Mesendoderm (in vitro differentiated cells): ENCODE data around the gene NECTIN4.

ENCODE experiments used
- DNase-seq: peaks from one replicate; pipeline ENCODE4 v3.0.0; 2013
- H2AK5ac ChIP-seq: 2 replicates; pipeline ENCODE4 v1.6.1; 2013; ENCODE audit warnings: low read length, inconsistent platforms
- H2BK120ac ChIP-seq: 2 replicates; pipeline ENCODE4 v1.6.1; 2013; ENCODE audit warnings: low read depth, mild to moderate bottlenecking, low read length, moderate library complexity, mixed read lengths
- H2BK15ac ChIP-seq: replicated peaks from 2 replicates; pipeline ENCODE4 v1.6.1; 2013; ENCODE audit warnings: low read depth, mild to moderate bottlenecking, moderate library complexity
- H2BK5ac ChIP-seq: 2 replicates; pipeline ENCODE4 v1.6.1; 2013; ENCODE audit warnings: low read length, inconsistent platforms
- H3K18ac ChIP-seq: 2 replicates; pipeline ENCODE4 v1.6.1; 2013; ENCODE audit warnings: mild to moderate bottlenecking, low read length, mixed read lengths
- H3K23ac ChIP-seq: one replicate; pipeline ENCODE4 v1.6.1; 2013; ENCODE audit warnings: low read length
- H3K27ac ChIP-seq: 2 replicates; pipeline ENCODE4 v1.5.1; 2013; ENCODE audit warnings: low read depth, mild to moderate bottlenecking, inconsistent platforms, low read length, moderate library complexity
- H3K27me3 ChIP-seq: 2 replicates; pipeline ENCODE4 v1.6.1; 2013; ENCODE audit warnings: low read length, control low read depth, mild to moderate bottlenecking, inconsistent platforms; ENCODE audit not compliant: insufficient read depth, poor library complexity
- H3K36me3 ChIP-seq: 2 replicates; pipeline ENCODE4 v1.6.1; 2013; ENCODE audit warnings: low read length, inconsistent platforms; ENCODE audit not compliant: control insufficient read depth, insufficient read depth
- H3K4ac ChIP-seq: one replicate; pipeline ENCODE4 v1.6.1; 2013; ENCODE audit warnings: low read depth, mild to moderate bottlenecking, low read length, moderate library complexity
- H3K4me1 ChIP-seq: 2 replicates; pipeline ENCODE4 v1.6.1; 2013; ENCODE audit warnings: low read depth, low read length, inconsistent platforms; ENCODE audit not compliant: control insufficient read depth
- H3K4me2 ChIP-seq: 2 replicates; pipeline ENCODE4 v1.6.1; 2013; ENCODE audit warnings: low read length
- H3K4me3 ChIP-seq: 2 replicates; pipeline ENCODE4 v1.5.1; 2013; ENCODE audit warnings: mild to moderate bottlenecking, low read length
- H3K56ac ChIP-seq: one replicate; pipeline ENCODE4 v1.6.1; 2013; ENCODE audit warnings: low read length
- H3K79me1 ChIP-seq: 2 replicates; pipeline ENCODE4 v1.6.1; 2013; ENCODE audit warnings: low read length, inconsistent platforms
- H3K79me2 ChIP-seq: 2 replicates; pipeline ENCODE4 v1.6.1; 2013; ENCODE audit warnings: mild to moderate bottlenecking, low read length; ENCODE audit not compliant: control insufficient read depth, insufficient read depth
- H3K9ac ChIP-seq: 2 replicates; pipeline ENCODE4 v1.6.1; 2013; ENCODE audit warnings: low read length, inconsistent platforms
- H4K5ac ChIP-seq: one replicate; pipeline ENCODE4 v1.6.1; 2013; ENCODE audit warnings: low read length
- H4K8ac ChIP-seq: one replicate; pipeline ENCODE4 v1.6.1; 2013; ENCODE audit warnings: low read depth, mild to moderate bottlenecking, control low read depth, low read length, moderate library complexity
- WGBS: extraction: QIAGEN DNeasy Blood & Tissue Kit; methylation state at CpG from one replicate; pipeline ENCODE4 v1.1.7; 2013; ENCODE audit warnings: low lambda C conversion rate, missing lambda C conversion rate; ENCODE audit not compliant: insufficient coverage; ENCODE audit errors: extremely low coverage; 5-methylcytosine and 5-hydroxymethylcytosine counted together

NECTIN4 gene

GRCh38 chr1:161054805-161055204 is 34.6 kb downstream of the NECTIN4 start:
- Histone ChIP-seq H3K4me3 (no peak overlapping the region), H3K23ac (no peak overlapping the region), H2BK5ac (no peak overlapping the region), H3K36me3 (no peaks in the 10 kb centered on the region), H3K4ac (no peak overlapping the region), H2BK15ac (no peak overlapping the region), H2AK5ac (no peak overlapping the region), H4K5ac (no peak overlapping the region), H2BK120ac (no peak overlapping the region), H3K9ac (no peak overlapping the region), H3K18ac (no peak overlapping the region), H3K56ac (no peak overlapping the region), H4K8ac (no peak overlapping the region), H3K4me1 (no peaks in the 10 kb centered on the region), H3K4me2 (no peak overlapping the region), H3K79me2 (no peaks in the 10 kb centered on the region), H3K27ac (no peak overlapping the region), H3K79me1 (no peaks in the 10 kb centered on the region), H3K27me3 (no peaks in the 10 kb centered on the region)
- DNase-seq, result no peak
- no CpG with 5 or more reads among the region's 7 CpGs for WGBS

GRCh38 chr1:161054232-161054631 is 35.1 kb downstream of the NECTIN4 start:
- no peak overlapping the region for H3K4ac ChIP-seq
- H2BK5ac ChIP-seq, result no peak overlapping the region
- no peaks in the 10 kb centered on the region for H3K4me1 ChIP-seq
- no peak overlapping the region for H2AK5ac ChIP-seq
- H3K56ac ChIP-seq, result no peak overlapping the region
- no peak overlapping the region for H3K27ac ChIP-seq
- H4K8ac ChIP-seq, result no peak overlapping the region
- no peak overlapping the region for H3K23ac ChIP-seq
- H3K9ac ChIP-seq, result no peak overlapping the region
- no peak overlapping the region for H2BK15ac ChIP-seq
- no peaks in the 10 kb centered on the region for H3K36me3 ChIP-seq
- H3K79me2 ChIP-seq, result no peaks in the 10 kb centered on the region
- H3K79me1 ChIP-seq, result no peaks in the 10 kb centered on the region
- WGBS, result no CpG with 5 or more reads among the region's 4 CpGs
- H4K5ac ChIP-seq, result no peak overlapping the region
- no peak for DNase-seq
- no peak overlapping the region for H3K4me2 ChIP-seq
- no peak overlapping the region for H3K18ac ChIP-seq
- no peaks in the 10 kb centered on the region for H3K27me3 ChIP-seq
- no peak overlapping the region for H3K4me3 ChIP-seq
- H2BK120ac ChIP-seq, result no peak overlapping the region

- no CpG with 5 or more reads among the region's 3 CpGs for WGBS
- H3K9ac ChIP-seq, result no peak overlapping the region
- H3K4me3 ChIP-seq, result no peak overlapping the region
- H2AK5ac ChIP-seq, result no peak overlapping the region
- no peak overlapping the region for H2BK5ac ChIP-seq
- H3K27me3 ChIP-seq, result no peaks in the 10 kb centered on the region
- no peak overlapping the region for H3K23ac ChIP-seq
- no peaks in the 10 kb centered on the region for H3K79me1 ChIP-seq
- no peak overlapping the region for H3K27ac ChIP-seq
- no peak overlapping the region for H3K18ac ChIP-seq
- no peak overlapping the region for H4K5ac ChIP-seq
- no peak overlapping the region for H4K8ac ChIP-seq
- H3K4me1 ChIP-seq, result no peaks in the 10 kb centered on the region
- no peaks in the 10 kb centered on the region for H3K36me3 ChIP-seq
- H3K4me2 ChIP-seq, result no peak overlapping the region
- H2BK15ac ChIP-seq, result no peak overlapping the region
- H2BK120ac ChIP-seq, result no peak overlapping the region
- no peaks in the 10 kb centered on the region for H3K79me2 ChIP-seq
- H3K4ac ChIP-seq, result no peak overlapping the region
- DNase-seq, result no peak
- H3K56ac ChIP-seq, result no peak overlapping the region
Observed at GRCh38 chr1:161052899-161053298, 36.5 kb downstream of the NECTIN4 start.

- Histone ChIP-seq H2AK5ac (no peak overlapping the region), H2BK5ac (no peak overlapping the region), H2BK120ac (no peak overlapping the region), H3K27ac (no peak overlapping the region), H3K79me1 (no peaks in the 10 kb centered on the region), H3K4me1 (no peaks in the 10 kb centered on the region), H2BK15ac (no peak overlapping the region), H3K56ac (no peak overlapping the region), H4K5ac (no peak overlapping the region), H3K18ac (no peak overlapping the region), H3K23ac (no peak overlapping the region), H3K4ac (no peak overlapping the region), H3K79me2 (no peaks in the 10 kb centered on the region), H3K4me3 (no peak overlapping the region), H3K36me3 (no peaks in the 10 kb centered on the region), H4K8ac (no peak overlapping the region), H3K27me3 (no peaks in the 10 kb centered on the region), H3K9ac (no peak overlapping the region), H3K4me2 (no peak overlapping the region)
- DNase-seq, result no peak
- no CpG with 5 or more reads among the region's 10 CpGs for WGBS
Observed at GRCh38 chr1:161051219-161051618, 38.1 kb downstream of the NECTIN4 start.

DNA sequence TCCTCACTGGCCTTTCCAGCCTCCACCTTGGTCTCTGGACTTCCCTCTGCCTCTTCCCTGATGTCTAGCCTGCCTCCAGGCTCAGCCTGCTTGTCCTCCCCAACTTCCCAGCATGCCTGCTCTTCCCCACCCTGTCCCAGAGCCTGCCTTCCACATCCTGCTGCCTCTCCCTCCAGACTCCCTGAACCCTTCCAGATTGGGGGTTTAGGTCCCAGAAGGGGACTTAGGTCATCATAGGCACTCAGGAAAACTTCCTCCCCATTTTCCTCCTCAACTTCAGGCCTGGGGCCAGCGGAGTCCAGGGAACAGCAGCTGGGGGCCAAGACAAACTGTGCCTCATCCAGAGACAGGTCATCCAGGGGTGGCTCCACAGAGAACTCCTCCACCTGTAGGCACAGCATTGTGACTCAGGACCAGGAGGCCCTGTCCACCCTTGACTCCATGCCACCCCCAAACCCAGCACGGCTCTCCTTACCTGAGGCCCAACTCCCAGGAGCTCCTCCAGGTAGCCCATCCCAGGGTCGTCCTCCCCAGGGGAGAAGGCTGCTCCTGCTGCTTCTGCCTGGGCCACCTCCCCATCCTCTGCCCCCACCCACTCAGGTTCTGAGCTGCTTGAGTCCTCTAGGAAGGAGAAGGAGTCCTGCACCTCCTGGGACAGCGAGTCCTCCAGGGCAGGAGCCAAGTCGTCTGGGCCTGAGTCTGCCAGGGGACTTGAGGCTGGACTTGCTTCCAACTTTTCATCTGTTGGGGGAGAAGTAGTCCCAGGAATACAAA is 40.2 kb downstream of the NECTIN4 start:
- Histone ChIP-seq H3K56ac (no peak overlapping the region), H3K4me1 (peaks cover 6% of the 10 kb centered on the region), H2AK5ac (no peak overlapping the region), H3K36me3 (no peaks in the 10 kb centered on the region), H3K9ac (no peak overlapping the region), H3K4ac (no peak overlapping the region), H3K79me2 (peaks cover 11% of the 10 kb centered on the region), H2BK15ac (no peak overlapping the region), H3K27me3 (no peaks in the 10 kb centered on the region), H3K23ac (no peak overlapping the region), H3K27ac (no peak overlapping the region), H4K8ac (no peak overlapping the region), H4K5ac (no peak overlapping the region), H3K18ac (no peak overlapping the region), H2BK120ac (no peak overlapping the region), H3K4me2 (no peak overlapping the region), H3K79me1 (peaks cover 7% of the 10 kb centered on the region), H2BK5ac (no peak overlapping the region), H3K4me3 (no peak overlapping the region)
- WGBS, result no CpG with 5 or more reads among the region's 5 CpGs
- DNase-seq, result no peak
